Measurements from ENCODE around the gene TEX28.
"Not testable (repeated sequence)": the region's sequence is repeated elsewhere in the genome, so short reads cannot be mapped to it uniquely, and the experiment has no call there.

Gene TEX28

DNA sequence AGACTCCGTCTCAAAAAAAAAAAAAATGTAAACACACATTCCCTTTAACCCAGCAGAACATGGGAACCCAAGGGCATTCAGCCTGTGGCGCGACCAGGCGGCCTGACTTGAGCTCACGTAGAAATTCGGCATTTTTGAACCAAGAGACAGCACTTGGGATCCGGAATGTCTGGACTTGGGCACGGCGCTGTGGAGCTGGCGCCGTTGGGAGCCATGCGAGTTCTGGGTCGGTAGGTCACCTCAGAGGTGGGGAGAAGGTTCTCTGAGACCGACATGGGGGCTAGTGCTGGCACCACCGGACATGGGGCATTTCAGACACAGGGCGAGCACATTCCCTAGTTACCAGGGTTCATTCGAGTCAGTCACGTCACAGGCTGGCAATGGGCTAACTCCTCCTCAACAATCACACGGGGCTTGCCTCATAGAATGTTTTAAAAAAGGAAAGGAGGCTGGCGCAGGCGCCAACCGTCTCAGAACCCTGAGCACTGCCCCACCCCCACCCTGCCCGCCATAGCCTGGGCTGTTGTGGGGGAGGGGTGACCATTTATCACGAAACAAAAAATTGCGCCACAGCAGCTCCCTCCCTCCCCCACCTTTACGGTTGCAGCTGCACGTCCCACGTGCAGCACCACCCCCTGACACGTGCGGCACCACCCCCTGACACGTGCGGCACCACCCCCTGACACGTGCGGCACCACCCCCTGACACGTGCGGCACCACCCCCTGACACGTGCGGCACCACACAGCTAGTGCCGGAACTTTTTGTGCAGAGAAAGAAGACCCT is at the start of gene TEX28:
TEX28 (minus strand) TSS at position 334 of the 784 bp plus-strand sequence. CDS start 3,007 bp downstream, outside the sequence.
- no peak for DNase-seq

- not testable (repeated sequence) for DNase-seq
Measured at GRCh38 chrX:154343620-154344019, 48.7 kb upstream of the TEX28 start.

DNA sequence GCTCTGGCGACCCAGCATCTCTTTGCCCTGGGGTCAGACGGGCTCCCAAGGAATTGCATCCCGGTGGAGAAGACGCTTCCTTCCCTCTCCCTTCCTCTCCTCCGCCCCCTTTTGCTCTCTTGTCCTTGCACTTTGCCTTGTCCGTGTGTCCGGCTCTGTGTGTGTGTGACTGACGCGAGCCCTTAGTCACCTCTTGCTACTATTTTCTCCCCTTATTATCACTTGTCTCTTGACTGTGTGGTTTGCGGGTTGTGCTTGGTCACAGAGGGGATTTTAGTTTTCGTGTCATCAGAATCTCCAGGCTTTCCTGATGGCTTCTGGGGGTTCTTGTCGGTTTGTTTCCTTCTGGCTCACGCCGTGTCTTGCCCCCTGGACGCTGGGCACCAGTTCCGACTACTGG is 48.1 kb upstream of the TEX28 start:
- DNase-seq = not testable (repeated sequence)

GRCh38 chrX:154341399-154342298 is 46.7 kb upstream of the TEX28 start:
- DNase-seq = not testable (repeated sequence)

DNA sequence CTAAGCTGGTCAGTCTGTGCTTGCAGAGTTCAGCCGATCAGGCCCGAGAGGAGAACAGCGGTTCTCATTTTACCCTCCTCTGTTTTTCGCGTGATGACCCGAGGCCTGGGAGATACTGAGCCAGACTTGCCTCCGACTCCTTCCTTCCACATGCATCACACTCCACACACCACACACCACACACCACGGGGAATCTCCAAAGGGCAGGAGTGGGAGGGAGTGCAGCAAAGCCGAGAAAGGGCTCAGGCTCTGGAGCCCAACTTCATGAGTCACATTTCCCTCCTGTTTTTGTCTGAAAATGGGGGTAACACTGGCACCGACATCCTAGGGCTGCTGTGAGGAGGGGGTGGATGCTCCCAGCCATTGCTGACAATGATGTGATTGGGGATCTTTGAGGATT is 39.6 kb upstream of the TEX28 start:
- DNase-seq = peak; percentile 54

GRCh38 chrX:154333837-154334271 is 38.9 kb upstream of the TEX28 start:
- no peak for DNase-seq

DNA sequence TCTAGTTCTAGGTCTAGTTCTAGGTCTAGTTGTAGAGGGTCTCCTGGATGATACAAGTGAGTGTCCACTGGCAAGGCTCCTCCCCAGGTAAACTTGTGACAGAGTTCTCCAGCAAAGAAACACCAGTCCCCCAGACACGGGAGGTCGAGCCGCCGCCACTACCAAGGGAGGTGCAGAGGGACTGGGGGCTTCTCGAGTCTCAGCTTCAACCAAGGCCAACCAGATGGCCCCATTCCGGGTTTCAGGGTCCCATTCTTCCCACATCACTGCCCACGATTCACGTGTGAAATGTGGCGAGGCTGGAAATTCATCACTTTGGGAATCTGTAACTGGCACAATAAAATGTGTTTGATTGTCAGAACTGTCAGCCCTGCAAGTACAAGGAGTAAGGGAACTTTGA is 38.2 kb upstream of the TEX28 start:
- no peak for DNase-seq

DNA sequence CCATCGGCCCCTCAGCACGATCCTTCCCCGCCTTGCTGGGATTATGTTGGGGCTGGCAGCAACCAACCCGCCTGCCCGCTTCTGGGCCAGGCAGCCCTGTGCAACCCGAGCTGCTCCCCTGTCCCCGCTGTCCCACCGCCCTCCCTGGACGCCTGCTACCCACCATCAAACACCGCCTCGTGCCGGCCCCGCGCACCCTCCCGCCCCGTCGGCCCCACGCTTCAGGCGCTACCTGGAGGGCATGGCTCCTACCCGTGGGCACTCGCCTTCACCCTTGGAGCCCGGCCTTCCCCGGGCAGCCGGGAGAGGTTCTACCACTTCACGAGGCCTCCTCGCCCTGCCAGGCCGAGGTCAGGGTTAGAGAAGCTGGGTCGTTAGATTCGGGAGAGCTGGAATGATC is 37.6 kb upstream of the TEX28 start:
- DNase-seq = no peak

DNA sequence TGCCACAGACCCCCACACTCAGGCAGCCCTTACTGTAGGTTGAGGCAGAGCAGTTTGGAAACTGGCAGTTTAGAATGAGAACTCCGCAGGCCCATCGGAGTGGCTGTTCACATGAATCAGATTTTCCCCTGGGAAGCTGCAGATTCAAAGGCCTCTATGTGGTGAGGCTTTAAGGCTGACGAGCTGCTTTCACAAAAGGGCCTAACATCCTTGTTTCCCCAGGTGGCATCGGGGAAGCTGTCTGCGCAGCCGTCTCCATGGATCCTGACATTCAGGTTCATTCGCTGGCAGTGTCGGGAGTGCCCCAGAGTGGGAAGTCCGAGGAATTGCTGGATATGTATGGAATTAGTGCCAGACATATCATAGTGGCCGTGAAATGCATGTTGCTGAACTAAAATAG is 34.4 kb upstream of the TEX28 start:
- DNase-seq = no peak

- no peak for DNase-seq
Measured at GRCh38 chrX:154328646-154329045, 33.7 kb upstream of the TEX28 start.

DNA sequence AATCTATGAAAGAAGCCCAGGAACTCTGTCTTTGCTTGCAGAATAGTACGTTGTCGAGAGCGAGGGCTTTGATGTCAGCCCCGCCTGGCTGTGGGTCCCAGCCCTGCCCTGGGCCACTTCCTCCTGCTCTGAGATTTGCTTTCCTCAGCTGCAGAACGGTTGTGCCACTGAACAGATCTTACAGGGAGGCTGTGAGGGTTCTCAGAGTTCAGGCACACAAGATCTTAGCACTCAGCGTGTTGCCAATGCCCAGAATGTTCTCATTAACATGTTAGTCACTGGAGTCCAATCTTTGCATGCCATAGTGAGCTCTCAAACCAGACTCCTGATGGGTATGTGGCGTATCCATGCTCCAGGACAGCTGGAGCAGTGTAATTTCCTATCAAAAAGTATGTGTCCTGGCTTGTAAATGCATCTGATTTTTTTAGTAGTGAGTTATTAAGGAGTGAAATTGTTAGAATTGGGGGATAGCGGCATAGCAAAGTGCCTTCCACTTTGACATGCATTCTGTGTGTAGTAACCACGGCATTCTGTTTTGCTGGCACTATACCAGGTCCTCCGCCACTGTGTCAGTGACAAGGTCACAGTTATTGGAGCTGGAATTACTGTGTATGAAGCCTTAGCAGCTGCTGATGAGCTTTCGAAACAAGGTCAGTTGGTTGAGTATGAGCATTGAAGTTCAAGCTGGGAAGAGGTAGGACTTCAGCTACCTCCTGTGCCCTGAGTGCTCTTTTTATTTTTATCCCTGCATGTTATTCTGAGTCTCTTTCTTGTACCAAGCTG is 32.3 kb upstream of the TEX28 start:
- DNase-seq = peak; percentile 27

DNA sequence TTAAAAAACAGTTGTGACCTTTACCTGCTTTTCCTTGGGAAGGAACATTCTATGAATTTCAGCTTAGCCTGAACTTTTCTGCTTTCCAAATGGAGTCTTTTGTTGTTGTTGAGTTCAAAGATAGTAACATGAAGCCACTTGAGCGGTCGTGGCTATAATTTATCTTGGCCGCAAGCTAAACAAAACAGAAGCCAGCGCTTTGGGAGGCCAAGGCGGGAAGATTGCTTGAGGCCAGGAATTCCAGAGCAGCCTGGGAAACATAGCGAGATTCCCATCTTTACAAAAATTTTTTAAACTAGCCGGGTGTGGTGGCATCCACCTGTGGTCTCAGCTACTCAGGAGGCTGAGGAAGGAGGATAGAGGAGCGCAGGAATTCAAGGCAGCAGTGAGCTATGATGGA is 30.6 kb upstream of the TEX28 start:
- no peak for DNase-seq

GRCh38 chrX:154323537-154323936 is 28.6 kb upstream of the TEX28 start:
- DNase-seq = no peak

DNA sequence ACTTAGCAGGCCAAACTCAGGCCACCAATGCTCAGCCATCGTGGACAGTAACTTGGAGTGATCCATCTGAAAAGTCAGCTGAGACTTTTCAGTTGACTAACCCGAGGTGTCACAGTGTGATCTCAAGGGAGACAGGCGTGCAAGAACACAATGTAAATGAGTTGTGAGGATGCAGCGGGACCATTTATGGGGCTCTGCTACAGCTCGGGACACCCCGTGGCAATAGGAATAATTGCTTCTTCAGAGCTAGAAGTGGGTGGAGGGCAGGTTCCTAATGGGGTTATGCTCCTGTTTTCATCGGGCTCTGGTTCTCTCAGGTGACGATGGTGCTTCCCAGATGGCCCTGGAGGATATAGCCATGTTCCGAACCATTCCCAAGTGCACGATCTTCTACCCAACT is 28.0 kb upstream of the TEX28 start:
- DNase-seq = no peak

DNA sequence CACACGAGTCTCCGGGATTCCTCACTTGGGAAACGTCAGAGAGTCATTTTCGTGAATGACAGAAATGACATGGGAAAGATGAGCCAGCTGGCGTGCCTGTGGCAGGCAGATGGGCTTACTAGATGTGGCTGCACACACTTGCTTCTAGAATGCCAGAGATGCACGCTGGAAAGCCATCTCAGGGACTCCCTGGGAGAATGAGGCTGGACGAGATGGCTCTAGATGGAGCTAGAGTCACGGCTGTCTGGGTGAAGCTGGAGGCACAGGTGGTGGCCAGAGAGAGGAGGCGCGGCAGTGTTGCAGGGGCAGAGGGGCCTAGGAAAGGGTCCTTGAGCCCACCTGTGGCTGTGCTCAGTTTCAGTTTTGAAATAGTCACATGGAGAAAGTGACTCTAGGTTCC is 26.7 kb upstream of the TEX28 start:
- DNase-seq = no peak

DNA sequence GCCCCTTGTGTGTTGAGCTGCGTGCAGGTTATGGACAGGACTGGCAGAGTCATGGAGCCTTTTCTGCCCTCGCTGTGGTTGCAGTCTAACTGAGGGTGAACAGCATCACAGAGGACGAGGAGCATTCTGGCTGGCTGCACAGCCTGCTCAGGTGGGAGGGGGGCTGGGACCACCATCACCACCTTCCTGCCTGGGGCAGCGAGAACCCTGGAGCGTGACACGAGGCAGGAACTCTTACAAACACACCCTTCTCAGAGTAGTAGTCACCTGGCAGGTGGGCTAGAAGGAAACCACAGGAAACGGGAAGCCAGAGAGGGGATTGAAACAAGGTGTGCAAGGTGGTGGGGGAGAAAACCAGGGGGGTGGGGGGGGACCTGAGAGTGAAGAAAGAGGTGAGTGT is 26.2 kb upstream of the TEX28 start:
- DNase-seq = no peak

GRCh38 chrX:154320406-154320805 is 25.5 kb upstream of the TEX28 start:
- DNase-seq = no peak

GRCh38 chrX:154317391-154317995 is 22.6 kb upstream of the TEX28 start:
- DNase-seq = no peak

- DNase-seq = no peak
Measured at GRCh38 chrX:154315416-154315815, 20.5 kb upstream of the TEX28 start.

- peak; percentile 45 for DNase-seq
Measured at GRCh38 chrX:154313147-154313546, 18.2 kb upstream of the TEX28 start.

DNA sequence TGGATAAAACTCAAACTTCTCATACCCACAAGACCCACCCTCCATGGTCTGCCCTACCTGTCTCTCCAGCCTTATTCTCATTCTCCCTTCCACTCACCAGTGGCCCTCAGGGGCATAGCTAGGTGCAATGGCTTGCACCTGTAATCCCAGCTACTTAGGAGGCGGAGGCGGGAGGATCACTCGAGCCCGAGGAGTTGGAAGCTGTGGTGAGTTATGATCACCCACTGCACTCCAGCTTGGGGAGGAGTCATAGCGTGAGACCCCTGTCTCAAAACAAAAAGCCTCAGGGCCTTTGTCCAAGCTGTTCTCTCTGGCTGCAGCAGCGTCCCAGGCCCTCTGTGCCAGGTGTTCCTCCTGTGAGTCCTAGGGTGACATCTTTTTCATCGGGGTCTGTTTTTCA is 17.2 kb upstream of the TEX28 start:
- no peak for DNase-seq

DNA sequence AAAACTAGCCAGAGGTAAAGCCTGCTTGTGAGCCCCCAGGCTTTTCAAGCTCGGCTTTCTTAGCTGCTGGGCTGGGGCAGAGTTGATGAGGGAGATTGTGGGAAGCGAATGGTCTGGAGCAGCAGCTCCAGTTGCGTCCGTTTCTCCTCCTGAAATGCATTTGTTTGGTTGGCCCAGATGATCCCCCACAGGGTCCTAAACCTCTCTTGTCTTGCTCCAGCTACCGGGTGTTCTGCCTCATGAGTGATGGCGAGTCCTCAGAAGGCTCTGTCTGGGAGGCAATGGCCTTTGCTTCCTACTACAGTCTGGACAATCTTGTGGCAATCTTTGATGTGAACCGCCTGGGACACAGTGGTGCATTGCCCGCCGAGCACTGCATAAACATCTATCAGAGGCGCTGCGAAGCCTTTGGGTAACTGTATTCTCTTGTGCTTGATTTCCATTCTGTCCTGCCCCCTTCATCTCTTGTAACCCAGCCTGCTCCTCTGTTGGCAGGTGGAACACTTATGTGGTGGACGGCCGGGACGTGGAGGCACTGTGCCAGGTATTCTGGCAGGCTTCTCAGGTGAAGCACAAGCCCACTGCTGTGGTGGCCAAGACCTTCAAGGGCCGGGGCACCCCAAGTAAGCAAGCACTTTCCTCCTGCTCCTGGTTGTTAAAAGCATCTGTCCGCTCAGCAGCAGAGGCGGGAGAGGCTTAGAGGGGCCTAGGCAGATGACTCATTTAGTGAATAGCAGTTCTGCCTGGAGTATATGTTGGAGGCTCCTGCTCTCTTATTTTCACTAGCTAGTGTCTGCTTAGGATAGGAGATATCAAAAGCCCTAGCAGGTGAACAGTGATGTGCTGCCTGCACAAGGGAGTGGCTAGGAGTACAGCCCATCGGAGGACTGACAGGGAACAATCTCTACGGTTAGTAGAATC is 16.0 kb upstream of the TEX28 start:
- DNase-seq = no peak

Data from stimulated activated CD8-positive, alpha-beta memory T cell treated with anti-CD3 and anti-CD28 coated beads, Interleukin-4, amount 100 ng/mL, for 48 hours (primary cell).